Measurements from ENCODE around the gene OSBPL6. TPM values are rescaled to one million over a fixed set of nuclear protein-coding genes. Genes with fewer than 3 reads are reported as not detected.

The OSBPL6 gene
- total and polyA plus RNA-seq, 11 donors, result 1.2 to 9.6 (median 4.2) TPM

DNA sequence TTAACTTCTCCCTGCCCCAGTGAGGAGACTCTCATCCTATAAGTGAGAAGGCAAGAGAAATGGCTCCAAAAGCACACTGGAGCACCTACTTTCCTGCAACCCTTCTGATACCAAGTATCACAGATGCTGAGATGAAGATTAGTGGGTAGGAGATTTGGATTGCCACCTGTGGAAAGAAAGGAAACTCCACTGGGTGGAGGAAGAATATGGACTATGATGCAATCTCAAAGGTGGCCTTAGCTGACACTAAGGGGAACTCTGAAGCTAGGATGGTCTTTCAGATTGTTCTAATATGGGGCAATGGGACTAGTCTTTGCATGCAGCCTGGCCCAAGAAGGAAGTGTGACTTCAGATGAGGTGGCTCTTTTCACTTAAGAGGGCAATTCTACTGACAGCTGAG is 235.0 kb downstream of the OSBPL6 start:
- Histone ChIP-seq H3K27ac (no peak overlapping the region), H3K4me1 (no peaks in the 10 kb centered on the region), H3K4me3 (no peak overlapping the region), H3K36me3 (peaks cover 0 to 80% (median 74%) of the 10 kb centered on the region in 9 donors), H3K9me3 (peaks cover 0 to 20% (median 6%) of the 10 kb centered on the region in 12 donors), H3K27me3 (no peaks in the 10 kb centered on the region)
- no peak for ATAC-seq
- DNase-seq, result no peak
- TF ChIP-seq, protein P1, sequence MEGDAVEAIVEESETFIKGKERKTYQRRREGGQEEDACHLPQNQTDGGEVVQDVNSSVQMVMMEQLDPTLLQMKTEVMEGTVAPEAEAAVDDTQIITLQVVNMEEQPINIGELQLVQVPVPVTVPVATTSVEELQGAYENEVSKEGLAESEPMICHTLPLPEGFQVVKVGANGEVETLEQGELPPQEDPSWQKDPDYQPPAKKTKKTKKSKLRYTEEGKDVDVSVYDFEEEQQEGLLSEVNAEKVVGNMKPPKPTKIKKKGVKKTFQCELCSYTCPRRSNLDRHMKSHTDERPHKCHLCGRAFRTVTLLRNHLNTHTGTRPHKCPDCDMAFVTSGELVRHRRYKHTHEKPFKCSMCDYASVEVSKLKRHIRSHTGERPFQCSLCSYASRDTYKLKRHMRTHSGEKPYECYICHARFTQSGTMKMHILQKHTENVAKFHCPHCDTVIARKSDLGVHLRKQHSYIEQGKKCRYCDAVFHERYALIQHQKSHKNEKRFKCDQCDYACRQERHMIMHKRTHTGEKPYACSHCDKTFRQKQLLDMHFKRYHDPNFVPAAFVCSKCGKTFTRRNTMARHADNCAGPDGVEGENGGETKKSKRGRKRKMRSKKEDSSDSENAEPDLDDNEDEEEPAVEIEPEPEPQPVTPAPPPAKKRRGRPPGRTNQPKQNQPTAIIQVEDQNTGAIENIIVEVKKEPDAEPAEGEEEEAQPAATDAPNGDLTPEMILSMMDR (IDR thresholded peaks at IDR 0.05), result no peak
- TF ChIP-seq POLR2A (IDR thresholded peaks at IDR 0.05), result no peak
- intact Hi-C loops (cut with DNase I), result no loop called here

DNA sequence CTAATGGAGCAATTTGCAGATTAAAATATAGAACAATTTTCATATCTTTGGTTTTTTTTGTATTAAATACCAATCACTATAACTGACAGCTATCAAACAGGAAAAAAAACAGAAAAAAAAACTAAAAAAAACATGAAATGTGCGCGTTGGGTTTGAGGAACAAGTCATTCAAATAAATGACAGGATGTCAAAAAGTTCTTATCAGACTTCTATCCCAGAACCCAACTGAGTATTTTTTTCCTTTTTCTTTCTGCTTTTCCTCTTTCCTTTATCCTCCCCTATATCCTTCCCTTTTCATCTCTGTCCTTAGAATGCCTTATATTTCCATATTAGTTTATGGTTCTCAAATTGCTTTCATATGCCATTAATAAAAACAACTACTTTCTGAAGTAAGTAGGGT is 242.3 kb downstream of the OSBPL6 start:
- intact Hi-C loops (cut with DNase I), result no loop called here
- TF ChIP-seq POLR2A (IDR thresholded peaks at IDR 0.05), result no peak
- TF ChIP-seq, protein P1 (IDR thresholded peaks at IDR 0.05), result no peak
- WGBS, 4 donors, result 81 to 94% (median 86%) methylated on average over 2 of the region's 2 CpGs

DNA sequence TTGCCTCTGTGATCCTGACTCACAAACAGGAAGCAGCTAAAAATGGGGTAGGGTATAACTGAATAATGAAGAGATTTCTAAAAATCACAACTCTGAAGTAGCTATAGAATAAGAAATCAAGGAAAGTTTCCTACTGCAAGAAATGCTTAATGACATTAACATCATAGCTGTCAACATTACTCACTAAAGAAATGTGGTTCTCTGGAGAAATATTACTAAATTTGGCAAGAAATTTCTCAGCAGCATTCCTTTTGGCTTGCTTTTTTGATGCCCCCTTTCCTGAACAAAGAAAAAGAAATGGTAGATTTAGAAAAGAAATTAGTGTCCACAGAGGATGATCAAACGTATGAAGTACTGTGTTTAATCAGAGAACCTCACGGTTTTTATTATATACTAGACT is 247.1 kb downstream of the OSBPL6 start:
- no peak for ATAC-seq
- DNase-seq, result no peak
- no peak for TF ChIP-seq POLR2A (IDR thresholded peaks at IDR 0.05)
- TF ChIP-seq, protein P1 (IDR thresholded peaks at IDR 0.05), result no peak
- Histone ChIP-seq H3K36me3 (peaks cover 0 to 100% (median 99%) of the 10 kb centered on the region in 9 donors), H3K4me1 (no peaks in the 10 kb centered on the region), H3K4me3 (no peak overlapping the region), H3K27ac (no peak overlapping the region), H3K9me3 (no peaks in the 10 kb centered on the region), H3K27me3 (no peaks in the 10 kb centered on the region)
- intact Hi-C loops (cut with DNase I), result no loop called here
- WGBS, 4 donors, result 94 to 95% (median 95%) methylated on average over 2 of the region's 2 CpGs

More for the DNA sequence above, 242.3 kb downstream of the OSBPL6 start:
- ATAC-seq (no peak), DNase-seq (no peak)
- Histone ChIP-seq H3K4me3 (no peak overlapping the region), H3K9me3 (no peaks in the 10 kb centered on the region), H3K4me1 (no peaks in the 10 kb centered on the region), H3K27me3 (no peaks in the 10 kb centered on the region), H3K27ac (no peak overlapping the region), H3K36me3 (peaks cover 0 to 100% (median 99%) of the 10 kb centered on the region in 9 donors)

DNA sequence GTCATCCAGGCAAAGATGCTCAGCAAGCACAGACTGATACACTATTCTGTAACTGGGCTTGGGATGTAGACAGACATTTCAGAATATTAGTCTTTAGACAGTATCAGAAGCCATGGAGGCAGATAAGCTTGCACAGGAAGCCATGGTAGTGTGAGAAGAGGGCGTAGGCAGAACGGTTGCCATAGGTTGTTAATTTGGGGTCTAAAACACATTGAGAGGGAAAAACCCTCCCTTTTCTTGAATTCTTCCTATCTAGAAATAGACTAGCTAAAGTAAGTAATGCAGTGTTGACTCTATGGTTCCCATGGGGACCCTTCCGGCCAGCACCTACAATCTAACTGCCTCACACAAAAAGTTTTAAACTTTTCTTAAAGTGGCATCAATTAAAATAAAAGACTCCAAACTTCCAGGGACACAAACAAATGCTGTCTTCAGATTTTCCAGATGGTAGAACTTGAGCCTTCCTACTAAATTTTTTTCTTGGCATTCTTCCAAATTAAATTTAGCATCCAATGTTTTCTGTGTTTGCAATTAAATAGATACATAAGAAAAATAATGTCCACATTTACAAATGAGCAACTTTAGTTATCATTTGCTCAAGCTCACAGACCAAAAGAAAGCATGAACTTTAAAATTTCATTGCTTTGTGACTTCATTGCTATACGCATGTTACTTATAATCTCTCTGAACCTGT is 254.8 kb downstream of the OSBPL6 start:
- Histone ChIP-seq H3K4me3 (peak overlapping the region in 8 of 12 donors; percentile 74 to 95 (median 90)), H3K27ac (peak overlapping the region in 1 of 12 donors; percentile 97)
- intact Hi-C loops (cut with DNase I), result no loop called here

More for the DNA sequence above, 254.8 kb downstream of the OSBPL6 start:
- Histone ChIP-seq H3K4me1 (peaks cover 0 to 35% (median 26%) of the 10 kb centered on the region in 12 donors), H3K27me3 (no peaks in the 10 kb centered on the region), H3K9me3 (no peaks in the 10 kb centered on the region), H3K36me3 (peaks cover 0 to 47% (median 43%) of the 10 kb centered on the region in 9 donors)
- no peak for DNase-seq
- 35 to 70% (median 66%) methylated on average over 4 of the region's 4 CpGs for WGBS, 4 donors
- TF ChIP-seq, protein P1 (IDR thresholded peaks at IDR 0.05), result no peak
- TF ChIP-seq POLR2A (IDR thresholded peaks at IDR 0.05), result no peak
- no peak for ATAC-seq

Data from heart left ventricle (tissue), 16 donors.